Activated CD4-positive, alpha-beta T cell treated with anti-CD3 and anti-CD28 coated beads, Interleukin-2, amount 50 U/mL, for 16 hours (primary cell): Measurements from ENCODE around the gene RNF217.
"Not testable (repeated sequence)": the region's sequence is repeated elsewhere in the genome, so short reads cannot be mapped to it uniquely, and the experiment has no call there.

ENCODE experiments used
- DNase-seq: peaks from one replicate; pipeline ENCODE4 v3.0.0-alpha.2; 2020

RNF217 gene

GRCh38 chr6:124961777-124962638 is at the start of gene RNF217:
TSS of gene RNF217 (plus strand) at chr6:124962437. CDS start at chr6:124962545, 108 bp downstream.
- DNase-seq: no peak

DNA sequence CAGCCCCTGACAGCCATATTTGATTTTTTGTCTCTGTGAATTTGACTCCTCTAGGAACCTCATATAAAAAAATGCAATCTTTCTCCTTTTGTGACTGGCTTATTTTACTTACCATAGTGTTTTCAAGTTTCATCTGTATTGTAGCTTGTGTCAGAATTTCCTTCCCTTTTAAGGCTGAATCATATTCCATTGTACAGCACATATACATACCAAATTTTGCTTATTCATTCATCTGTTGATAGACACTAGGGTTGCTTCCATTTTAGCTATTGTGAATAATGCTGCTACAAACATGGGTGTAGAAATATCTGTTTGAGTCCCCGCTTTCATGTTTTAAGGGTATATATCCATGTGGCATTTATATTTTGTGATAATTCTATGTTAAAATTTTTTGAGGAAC is 49.2 kb upstream of the RNF217 start:
- no peak for DNase-seq

- DNase-seq: no peak
Measured at GRCh38 chr6:124917769-124918168, 44.5 kb upstream of the RNF217 start.

DNA sequence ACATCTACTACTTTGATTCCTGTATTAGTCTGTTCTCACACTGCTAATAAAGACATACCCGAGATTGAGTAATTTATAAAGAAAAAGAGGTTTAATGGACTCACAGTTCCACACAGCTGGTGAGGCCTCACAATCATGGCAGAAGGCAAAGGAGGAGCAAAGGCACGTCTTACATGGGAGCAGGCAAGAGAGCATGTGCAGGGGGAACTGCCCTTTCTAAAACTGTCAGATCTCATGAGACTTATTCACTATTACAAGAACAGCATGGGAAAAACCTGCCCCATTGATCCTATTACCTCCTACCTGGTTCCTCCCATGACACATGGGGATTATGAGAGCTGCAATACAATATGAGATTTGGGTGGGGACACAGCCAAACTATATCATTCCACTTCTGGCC is 42.5 kb upstream of the RNF217 start:
- DNase-seq: not testable (repeated sequence)

DNA sequence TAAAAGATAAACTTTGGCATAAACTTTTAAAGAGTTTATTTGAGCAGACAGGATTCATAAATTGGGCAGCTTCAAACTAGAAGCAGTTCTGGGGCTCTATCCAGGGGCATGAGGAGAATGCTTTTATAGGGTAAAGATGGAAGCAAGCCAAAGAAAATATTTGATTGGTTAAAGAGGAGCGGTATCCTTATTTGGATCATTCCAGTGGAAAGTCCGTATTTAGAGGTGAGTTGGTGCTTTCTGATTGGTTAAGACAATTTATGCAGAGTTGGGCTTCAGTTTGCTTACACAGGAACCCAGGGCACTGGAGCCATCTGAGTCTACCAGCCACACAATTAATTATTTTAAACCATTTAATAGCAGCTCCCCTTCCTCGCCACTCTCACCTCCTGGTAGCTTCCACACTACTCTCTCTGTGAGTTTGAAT is 37.9 kb upstream of the RNF217 start:
- no peak for DNase-seq

DNA sequence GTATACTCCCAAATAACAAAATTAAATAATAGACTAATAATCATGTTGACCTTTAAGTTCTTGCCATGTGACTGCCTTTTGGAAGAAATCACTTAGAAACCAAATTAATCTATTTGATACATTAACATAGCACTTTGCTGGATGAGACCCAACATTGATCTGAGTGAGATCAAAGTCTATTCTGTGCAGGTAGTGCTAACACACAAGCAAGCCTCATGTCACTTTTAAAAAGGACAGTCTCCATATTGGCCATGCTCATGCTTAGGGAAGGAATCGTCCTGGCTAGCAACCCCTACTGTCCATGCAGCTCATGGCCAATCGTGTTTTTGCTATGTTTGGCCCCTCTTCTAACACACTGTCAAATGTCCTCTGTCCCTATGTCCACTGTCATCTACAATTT is 35.8 kb upstream of the RNF217 start:
- DNase-seq: no peak

- DNase-seq: no peak
Measured at GRCh38 chr6:124927806-124928205, 34.4 kb upstream of the RNF217 start.

GRCh38 chr6:124928851-124929250 is 33.4 kb upstream of the RNF217 start:
- no peak for DNase-seq

DNA sequence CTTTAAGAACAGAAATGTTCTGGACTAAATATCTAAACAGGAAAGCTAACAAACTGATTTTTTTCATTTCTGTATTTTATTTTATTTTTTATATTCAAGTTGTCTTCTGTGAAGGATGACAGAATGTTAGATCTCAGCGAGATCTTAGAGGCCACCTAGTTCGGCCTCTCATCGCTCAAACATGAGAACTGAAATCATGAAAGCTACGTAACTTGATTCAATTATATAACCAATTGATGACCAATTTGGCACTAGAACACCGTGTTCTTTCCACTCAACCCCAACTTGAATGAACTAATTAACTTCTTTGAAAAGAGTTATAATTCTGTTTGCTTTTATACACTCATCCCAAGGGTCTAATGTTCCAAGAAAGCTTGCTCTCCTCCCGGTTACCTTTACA is 24.6 kb upstream of the RNF217 start:
- DNase-seq: no peak

DNA sequence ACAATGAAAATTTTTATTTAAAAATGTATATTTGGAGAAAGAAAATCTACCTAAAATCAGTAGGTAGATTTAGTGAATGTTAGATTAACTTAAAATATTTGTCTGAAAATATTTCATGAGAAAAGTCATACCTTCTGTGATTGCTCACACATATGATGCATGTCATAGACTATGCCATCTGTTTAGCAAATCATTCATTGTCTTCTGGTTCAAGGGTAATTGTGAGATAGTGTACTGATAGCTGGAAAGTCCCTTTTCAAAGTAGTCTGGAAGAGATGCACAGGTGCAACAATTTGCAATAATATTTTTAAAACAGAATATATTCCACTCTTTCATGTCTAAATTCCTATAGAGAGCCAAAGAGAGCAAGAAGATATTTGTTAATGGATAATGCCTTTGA is 21.0 kb upstream of the RNF217 start:
- no peak for DNase-seq

DNA sequence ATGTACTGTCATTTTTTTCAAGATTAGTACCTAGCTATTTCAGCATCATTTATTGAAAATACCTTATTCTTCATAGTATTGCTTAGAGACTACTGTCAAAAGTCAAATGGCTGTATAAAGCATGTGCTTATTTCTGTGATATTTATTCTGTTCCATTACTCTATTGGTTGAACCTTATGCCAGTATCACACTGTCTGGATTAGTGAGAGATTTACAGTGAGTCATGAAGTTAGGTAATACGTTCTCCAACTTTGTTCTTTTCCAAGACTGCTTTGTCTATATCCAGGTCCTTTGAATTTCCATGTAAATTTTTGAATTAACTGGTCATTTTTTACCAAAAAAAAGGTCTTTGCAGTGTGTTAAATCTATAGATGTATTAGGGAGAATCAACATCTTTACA is 18.6 kb upstream of the RNF217 start:
- no peak for DNase-seq

GRCh38 chr6:124947971-124948451 is 14.2 kb upstream of the RNF217 start:
- DNase-seq: no peak

DNA sequence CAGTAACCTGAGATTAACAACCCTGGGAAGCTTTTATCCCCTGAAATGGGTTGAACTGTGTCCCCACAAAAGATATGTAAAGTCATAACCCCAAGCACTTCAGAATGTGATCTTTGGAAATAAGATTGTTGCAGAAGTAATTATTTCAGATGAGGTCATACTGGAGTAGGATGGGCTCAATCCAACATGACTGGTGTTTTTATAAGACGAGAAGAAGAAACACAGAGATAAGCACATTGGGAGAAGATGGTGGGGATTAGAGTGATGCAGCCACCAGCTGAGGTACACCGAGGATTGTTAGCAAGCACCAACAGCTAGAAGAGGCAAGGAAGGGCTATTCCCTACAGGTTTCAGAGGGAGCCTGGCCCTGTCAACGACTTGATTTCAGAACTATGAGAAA is 12.5 kb upstream of the RNF217 start:
- DNase-seq: no peak

DNA sequence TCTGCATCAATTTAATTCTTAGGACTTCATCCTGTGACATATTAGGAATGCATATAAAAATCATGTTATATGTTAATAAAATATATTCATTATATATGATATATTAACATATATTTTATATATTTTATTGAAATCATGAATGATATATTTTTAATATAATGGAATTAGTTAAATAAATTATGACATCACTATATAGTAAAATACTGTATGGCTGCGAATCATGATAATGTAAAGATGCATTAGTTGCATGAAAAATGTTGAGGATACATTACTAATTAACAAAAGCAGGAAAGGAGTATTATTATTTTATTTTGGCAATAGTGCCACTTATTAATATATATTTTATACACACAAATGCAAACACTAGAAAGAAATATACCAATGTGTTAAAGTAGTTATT is 8.4 kb upstream of the RNF217 start:
- no peak for DNase-seq

GRCh38 chr6:124955108-124955856 is 7.0 kb upstream of the RNF217 start:
- no peak for DNase-seq

DNA sequence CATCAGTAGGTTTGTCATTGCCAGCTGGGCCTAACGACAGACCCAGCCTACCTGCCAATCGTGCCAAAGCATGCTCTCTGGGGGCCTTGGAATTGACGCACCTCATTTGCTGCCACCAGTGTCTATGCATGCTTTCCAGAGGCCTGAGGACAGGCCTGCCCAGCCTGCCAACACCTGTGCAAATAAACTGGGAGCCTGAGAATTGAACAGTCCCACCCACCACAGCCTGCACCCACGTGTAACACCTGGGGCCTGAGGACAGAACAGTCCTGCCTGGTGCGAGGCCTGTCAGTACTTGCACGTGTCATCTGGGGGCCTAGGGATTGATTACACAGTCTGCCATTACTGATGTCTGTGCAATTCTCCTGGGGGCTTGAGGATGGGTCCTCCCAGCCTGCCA is 6.2 kb upstream of the RNF217 start:
- DNase-seq: no peak

GRCh38 chr6:124958149-124958548 is 4.1 kb upstream of the RNF217 start:
- no peak for DNase-seq

- no peak for DNase-seq
Measured at GRCh38 chr6:124958759-124959354, 3.4 kb upstream of the RNF217 start.

- no peak for DNase-seq
Measured at GRCh38 chr6:124960757-124961463, 1.3 kb upstream of the RNF217 start.

DNA sequence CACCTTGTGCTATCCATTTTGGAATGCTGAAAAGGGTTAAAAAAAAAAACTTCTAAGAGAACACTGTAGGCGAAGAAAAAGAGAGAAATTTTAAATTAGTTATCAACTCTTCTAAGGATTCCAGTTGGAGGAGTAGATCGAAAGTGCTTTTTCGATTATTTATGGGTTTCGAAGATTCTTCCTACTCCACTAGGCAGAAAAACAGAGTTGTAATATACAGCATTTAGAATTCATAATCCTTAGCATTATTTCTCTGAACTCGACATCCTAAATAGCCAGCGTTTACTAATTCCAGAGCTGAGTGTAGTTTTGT is 817 bp upstream of the RNF217 start:
- DNase-seq: no peak

DNA sequence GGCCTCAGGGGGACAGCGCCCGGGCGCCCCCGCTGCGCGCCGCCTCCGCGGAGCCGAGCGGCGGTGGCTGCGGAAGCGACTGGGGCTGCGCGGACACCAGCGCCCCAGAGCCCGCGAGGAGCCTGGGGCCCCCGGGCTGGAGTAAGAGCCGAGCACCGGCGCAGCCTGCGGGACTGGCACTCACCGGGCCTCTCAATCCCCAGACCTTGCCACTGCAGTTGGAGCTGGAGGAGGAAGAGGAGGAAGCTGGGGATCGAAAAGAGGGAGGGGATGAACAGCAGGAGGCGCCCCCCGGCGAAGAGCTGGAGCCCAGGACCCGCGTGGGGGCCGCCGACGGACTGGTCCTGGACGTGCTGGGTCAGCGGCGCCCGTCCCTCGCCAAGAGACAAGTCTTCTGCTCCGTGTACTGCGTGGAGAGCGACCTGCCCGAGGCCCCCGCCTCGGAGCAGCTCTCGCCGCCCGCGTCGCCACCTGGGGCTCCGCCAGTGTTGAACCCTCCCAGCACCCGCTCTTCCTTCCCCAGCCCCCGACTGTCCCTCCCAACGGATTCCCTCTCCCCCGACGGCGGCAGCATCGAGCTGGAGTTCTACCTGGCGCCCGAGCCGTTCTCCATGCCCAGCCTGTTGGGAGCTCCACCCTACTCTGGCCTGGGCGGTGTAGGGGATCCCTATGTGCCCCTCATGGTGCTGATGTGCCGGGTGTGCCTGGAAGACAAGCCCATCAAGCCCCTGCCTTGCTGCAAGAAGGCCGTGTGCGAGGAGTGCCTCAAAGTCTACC is 590 bp downstream of the RNF217 start:
- DNase-seq: no peak

DNA sequence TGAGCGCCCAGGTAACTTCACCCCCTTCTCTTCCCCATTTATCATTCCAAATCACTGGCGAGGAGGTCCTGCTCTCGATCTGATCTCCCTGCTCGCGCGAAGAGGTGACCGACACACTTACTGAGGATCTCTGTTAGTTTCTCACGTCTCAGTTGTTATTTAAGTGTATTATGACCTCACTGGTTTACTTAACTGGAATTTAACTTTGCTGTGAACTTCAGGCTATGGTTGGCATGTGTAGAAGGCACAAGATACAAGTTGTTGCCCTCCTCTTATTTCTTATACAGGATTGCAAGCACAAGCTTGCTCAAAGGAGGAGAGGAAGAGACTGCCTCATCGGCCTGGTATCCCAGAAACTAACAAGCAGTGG is 1.2 kb downstream of the RNF217 start:
- DNase-seq: no peak
